ENCODE data around the gene CLCN6.

The CLCN6 gene

DNA sequence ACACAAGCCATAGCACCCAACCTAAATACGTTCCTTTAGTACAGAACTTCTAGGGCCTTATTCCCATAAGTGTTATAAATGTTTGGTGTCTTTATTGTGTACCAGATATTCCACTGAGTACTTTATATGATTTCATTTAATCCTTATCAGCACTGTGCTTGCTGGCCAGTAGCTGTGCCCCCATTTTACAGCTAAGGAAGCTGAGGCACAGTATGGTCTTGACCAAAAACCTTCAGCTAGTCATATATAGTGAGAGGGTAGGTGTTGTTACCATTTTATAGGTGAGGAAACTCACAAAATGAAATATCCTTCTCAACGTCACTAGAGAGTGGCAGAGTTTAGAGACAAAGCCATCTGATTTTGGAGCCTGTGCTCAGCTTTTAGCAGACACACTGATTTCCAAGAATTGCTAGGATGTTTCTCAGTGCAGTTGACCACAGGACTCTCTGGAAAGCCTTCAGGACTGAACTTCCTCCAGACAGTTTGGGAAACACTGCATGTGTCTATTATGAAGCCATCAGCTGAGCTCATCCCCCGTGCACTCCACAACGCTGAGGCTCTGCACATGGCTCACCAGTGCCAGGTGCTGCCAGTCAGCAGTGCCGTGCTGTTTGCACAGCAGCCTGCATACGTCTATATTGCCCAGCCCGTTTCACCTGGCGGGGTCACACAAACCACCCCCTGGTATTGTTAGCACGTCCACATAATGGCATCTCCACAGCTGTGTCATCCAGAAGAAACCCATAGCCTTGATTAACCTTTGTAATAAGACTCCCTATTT lies 26.1 kb downstream of the CLCN6 start:
- no peak for DNase-seq

- no peak for DNase-seq
These were observed 27.5 kb downstream of the CLCN6 start for GRCh38 chr1:11833497-11833896.

DNA sequence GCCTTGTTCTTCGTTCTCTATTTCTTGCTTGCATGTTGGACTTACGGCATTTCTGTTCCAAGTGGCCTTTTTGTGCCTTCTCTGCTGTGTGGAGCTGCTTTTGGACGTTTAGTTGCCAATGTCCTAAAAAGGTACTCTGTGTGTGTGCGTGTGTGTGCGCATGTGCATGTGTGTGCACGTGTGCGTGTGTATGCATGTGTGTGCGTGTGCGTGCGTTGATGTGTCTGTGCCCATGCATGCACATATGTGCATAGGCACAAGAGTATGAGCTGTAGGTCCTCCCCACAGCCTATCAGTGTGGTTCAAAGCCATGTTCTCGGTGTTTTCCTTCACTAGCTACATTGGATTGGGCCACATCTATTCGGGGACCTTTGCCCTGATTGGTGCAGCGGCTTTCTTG lies 27.9 kb downstream of the CLCN6 start:
- DNase-seq, result no peak

GRCh38 chr1:11835441-11836225 lies 29.6 kb downstream of the CLCN6 start:
- DNase-seq, result no peak

GRCh38 chr1:11836955-11837766 lies 31.2 kb downstream of the CLCN6 start:
- DNase-seq, result no peak

DNA sequence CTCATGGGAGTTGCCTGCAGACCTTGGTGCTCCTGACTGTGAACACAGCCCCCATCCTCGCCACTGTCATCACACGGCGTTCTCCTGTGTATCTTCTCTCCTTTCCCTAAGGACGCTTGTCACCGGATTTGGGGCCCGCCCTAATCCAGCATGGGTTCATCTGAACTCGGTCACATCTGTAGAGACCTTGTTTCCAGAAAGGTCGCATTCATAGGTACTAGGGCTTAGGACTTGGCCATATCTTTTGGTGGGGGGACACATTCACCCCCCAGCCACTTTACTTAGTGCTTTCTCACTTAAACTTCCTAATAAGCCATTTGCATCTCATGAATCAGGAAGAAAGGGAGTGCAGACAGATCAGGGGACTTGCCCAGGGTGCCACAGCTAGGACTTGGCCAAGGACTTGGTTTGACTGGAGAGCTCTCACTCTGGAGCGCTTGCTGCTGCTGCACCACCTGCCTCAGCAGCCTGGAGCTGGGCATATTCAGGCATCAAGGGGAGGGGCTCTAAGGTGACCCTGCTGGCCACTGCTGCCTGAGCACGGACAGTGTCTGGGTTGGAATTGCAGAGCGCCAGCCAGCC lies 31.9 kb downstream of the CLCN6 start:
- DNase-seq, result no peak

DNA sequence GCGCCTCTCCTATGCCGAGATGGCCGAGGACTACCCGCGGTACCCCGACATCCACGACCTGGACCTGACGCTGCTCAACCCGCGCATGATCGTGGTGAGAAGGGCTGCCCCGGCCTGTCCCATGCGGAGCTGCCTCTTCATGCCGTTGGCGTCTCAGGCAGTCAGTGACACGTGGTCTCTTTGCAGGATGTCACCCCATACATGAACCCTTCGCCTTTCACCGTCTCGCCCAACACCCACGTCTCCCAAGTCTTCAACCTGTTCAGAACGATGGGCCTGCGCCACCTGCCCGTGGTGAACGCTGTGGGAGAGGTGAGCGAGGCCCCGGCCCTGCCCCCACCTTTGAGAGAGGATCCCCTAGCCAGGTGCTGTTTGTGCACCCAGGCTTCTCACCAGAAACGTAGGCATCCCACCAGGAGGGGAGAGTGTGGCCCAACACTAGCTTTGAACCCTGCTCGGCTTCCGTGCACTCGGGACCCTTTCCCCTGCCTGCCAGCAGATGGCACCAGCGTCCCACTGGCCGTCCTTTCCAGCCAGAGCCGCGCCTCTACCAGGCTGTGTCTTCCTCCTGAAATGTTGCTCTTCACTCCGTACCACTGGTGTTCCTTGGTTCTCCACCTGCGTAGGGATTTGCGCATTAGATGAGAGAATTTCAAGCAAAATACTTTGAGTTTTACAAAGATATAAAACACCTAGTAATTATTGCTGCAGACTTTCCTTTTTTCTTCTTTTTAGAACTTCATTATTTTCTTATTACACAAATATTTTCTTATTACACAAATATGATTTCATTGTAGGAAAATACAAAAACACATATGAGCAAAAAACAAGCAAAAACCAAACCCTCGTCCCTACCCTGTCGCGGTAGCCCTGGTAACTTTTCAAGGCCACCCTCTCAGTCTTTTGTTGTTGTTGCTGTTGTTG lies 32.6 kb downstream of the CLCN6 start:
- peak; percentile 87 for DNase-seq

- DNase-seq, result no peak
These were observed 34.0 kb downstream of the CLCN6 start for GRCh38 chr1:11839727-11840705.

GRCh38 chr1:11841245-11842153 lies 35.5 kb downstream of the CLCN6 start:
- no peak for DNase-seq

DNA sequence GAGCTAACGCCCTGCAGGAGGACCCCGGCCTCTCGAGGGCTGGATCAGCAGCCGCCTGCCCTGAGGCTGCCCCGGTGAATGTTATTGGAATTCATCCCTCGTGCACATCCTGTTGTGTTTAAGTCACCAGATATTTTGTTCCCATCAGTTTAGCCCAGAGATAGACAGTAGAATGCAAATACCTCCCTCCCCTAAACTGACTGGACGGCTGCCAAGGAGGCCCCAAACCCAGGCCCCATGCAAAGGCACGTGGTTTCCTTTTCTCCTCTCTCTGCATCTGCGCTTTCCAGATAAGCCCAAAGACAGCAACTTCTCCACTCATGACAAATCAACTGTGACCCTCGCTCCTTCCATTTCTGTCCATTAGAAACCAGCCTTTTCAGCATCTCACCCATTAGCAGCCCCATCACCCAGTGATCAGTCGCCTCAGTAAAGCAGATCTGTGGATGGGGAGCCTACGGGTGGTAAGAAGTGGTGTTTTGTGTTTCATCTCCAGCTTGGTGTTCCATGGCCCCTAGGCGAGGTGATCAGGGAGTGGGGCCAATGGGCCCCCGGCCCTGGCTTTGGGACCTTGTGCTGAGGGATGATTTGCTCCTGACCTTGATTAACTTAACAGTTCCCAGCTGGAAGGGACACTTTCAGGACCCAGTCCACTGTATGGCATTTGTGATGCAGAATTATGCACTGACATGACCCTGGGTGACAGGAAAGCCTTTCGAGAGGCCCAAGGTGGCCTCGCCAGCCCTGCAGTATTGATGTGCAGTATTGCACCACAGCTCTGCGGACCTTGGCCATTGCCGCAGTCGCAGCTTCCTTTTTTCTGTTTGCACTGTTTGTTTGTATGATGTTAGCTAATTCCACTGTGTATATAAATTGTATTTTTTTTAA lies 36.4 kb downstream of the CLCN6 start:
- DNase-seq, result no peak

- DNase-seq, result no peak
These were observed 39.8 kb downstream of the CLCN6 start for GRCh38 chr1:11845641-11846335.

DNA sequence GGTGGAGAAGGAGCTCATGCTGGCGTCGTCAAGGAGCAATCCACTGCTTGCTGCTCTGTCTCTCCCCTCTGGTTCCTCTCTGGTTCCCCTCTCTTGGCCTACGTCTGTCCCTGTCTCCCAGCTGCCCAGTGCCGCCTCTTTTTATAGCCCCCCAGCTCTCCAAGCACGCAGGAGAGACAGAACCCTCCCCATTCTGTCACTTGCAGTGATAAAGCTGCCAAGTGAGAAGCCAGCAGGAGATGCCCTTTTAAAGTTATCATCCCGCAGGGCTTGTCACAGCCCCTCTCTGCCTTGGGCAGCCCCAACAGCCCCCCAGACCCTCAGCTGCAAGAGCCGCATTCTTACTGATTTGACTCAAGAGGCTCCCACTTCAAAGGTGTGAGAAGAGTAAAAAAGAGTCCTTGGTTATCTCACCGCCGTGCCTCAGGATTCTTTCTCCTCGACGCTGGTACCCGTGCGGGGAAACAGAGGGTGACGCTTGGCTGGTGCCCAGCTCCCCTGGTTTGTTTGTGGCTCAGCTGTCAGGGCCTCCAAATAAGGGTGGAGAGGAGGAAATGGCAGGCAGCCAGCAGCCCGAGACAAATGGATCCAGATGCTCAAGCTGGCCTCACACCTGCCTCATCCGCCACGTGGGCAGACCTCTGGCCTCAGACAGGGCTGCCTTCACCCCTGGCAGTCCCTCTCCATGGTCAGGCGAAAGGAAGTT lies 41.8 kb downstream of the CLCN6 start, which contains the start of gene NPPA:
TSS of gene NPPA (minus strand) at position 117 of the 706 bp plus-strand sequence. CDS start at position 18, 99 bp downstream.
- no peak for DNase-seq

DNA sequence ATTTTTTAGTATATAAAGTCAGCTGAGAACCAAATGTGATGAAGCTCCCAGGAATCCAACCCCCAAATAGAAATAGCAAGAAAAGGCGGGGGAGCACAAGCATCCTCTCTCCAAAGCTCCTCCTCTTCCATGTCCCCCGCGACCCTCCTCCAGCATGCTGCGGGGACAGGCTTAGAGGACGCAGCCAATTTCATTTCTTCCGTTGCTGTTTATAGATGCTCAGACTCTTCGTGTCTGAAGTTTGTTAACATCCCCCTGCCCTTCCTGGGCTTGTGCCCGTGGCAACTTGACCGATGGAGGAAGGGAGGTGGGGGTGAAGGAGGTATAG lies 42.3 kb downstream of the CLCN6 start:
- no peak for DNase-seq

GRCh38 chr1:11850156-11850555 lies 44.2 kb downstream of the CLCN6 start:
- no peak for DNase-seq

DNA sequence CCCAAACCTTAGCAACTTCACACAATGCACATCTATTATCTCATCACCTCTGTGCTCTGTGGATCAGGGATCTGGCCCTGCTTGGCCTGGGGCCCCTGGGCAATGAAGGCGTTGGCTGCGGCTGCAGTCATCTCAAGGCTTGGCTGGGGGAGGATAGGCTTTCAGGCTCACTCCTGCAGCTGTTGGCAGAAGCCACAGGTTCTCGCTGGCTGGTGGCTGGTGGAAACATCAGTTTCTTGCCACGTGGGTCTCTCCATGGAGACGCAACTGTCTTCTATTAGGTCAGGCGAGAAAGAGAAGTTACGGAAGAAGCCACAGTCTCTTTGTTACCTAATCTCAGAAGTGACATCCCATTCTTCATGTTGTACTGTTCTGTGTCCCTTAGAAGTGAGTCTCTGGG lies 45.2 kb downstream of the CLCN6 start:
- no peak for DNase-seq

GRCh38 chr1:11854519-11854918 lies 48.5 kb downstream of the CLCN6 start:
- DNase-seq, result no peak

GRCh38 chr1:11855430-11855829 lies 49.4 kb downstream of the CLCN6 start:
- no peak for DNase-seq

All from islet precursor cell (in vitro differentiated cells).